GM21360 (cell line): ENCODE measurements around the gene PPHLN1.

Experiments used
- ATAC-seq: cut with Tn5 transposase; IDR thresholded peaks from one replicate; pipeline ENCODE4 v1.9.1; 2021; ENCODE audit warnings: mild to moderate bottlenecking, moderate library complexity; ENCODE audit not compliant: unreplicated experiment

PPHLN1 gene

GRCh38 chr12:42432517-42433140, 106.7 kb downstream of the PPHLN1 start:
- no peak for ATAC-seq

GRCh38 chr12:42440608-42441007, 114.6 kb downstream of the PPHLN1 start:
- ATAC-seq, result no peak

- no peak for ATAC-seq
These were observed 116.4 kb downstream of the PPHLN1 start for GRCh38 chr12:42442311-42442759.

GRCh38 chr12:42442888-42443287, 116.9 kb downstream of the PPHLN1 start:
- ATAC-seq, result no peak

GRCh38 chr12:42444192-42444943, 118.4 kb downstream of the PPHLN1 start:
- no peak for ATAC-seq

GRCh38 chr12:42445891-42446290, 119.9 kb downstream of the PPHLN1 start:
- ATAC-seq, result no peak

- ATAC-seq, result no peak
These were observed 120.8 kb downstream of the PPHLN1 start for GRCh38 chr12:42446761-42447160.

GRCh38 chr12:42447371-42447786, 121.4 kb downstream of the PPHLN1 start:
- no peak for ATAC-seq

- no peak for ATAC-seq
These were observed 122.9 kb downstream of the PPHLN1 start for GRCh38 chr12:42448841-42449240.

- no peak for ATAC-seq
These were observed 124.3 kb downstream of the PPHLN1 start for GRCh38 chr12:42450248-42450647.

- no peak for ATAC-seq
These were observed 132.6 kb downstream of the PPHLN1 start for GRCh38 chr12:42458575-42458974.

- ATAC-seq, result no peak
These were observed 133.4 kb downstream of the PPHLN1 start for GRCh38 chr12:42459336-42459847.

GRCh38 chr12:42462486-42462885, 136.5 kb downstream of the PPHLN1 start:
- ATAC-seq, result no peak

- no peak for ATAC-seq
These were observed 137.7 kb downstream of the PPHLN1 start for GRCh38 chr12:42463671-42464070.

- ATAC-seq, result no peak
These were observed 142.4 kb downstream of the PPHLN1 start for GRCh38 chr12:42468341-42468821.

- peak; percentile 7 for ATAC-seq
These were observed 143.0 kb downstream of the PPHLN1 start for GRCh38 chr12:42468921-42469320.

GRCh38 chr12:42469355-42470175, 143.6 kb downstream of the PPHLN1 start:
- ATAC-seq, result peak; percentile 97

- ATAC-seq, result no peak
These were observed 146.4 kb downstream of the PPHLN1 start for GRCh38 chr12:42472376-42472775.

- no peak for ATAC-seq
These were observed 147.2 kb downstream of the PPHLN1 start for GRCh38 chr12:42473130-42473529.

GRCh38 chr12:42473561-42473960, 147.6 kb downstream of the PPHLN1 start:
- ATAC-seq, result no peak

GRCh38 chr12:42474391-42474790, 148.4 kb downstream of the PPHLN1 start:
- no peak for ATAC-seq
